ENCODE results near the gene DTYMK. TPM values are rescaled to one million over a fixed set of nuclear protein-coding genes. Genes with fewer than 3 reads are reported as not detected.

The DTYMK gene
- total and polyA plus RNA-seq, 2 of the 4 experiments (the other 2 are of a cell fraction): 31.7 to 50.1 TPM

GRCh38 chr2:241703032-241703604, 16.5 kb upstream of the DTYMK start:
- TF ChIP-seq BHLHE40 (IDR thresholded peaks at IDR 0.05; ENCODE audit: low read depth, low read length): no peak
- no peak for TF ChIP-seq RFX5 (IDR thresholded peaks at IDR 0.05; ENCODE audit: low read depth, low read length)
- TF ChIP-seq RCOR1 (IDR thresholded peaks at IDR 0.05; ENCODE audit: insufficient replicate concordance, low read length): no peak
- TF ChIP-seq CTCF (conservative IDR thresholded peaks at IDR 0.05; ENCODE audit: low read depth, low read length): no peak
- no peak for TF ChIP-seq MAFK (IDR thresholded peaks at IDR 0.05; ENCODE audit: low read depth, low read length)
- TF ChIP-seq CEBPB (IDR thresholded peaks at IDR 0.05; ENCODE audit: low read depth, low read length): no peak
- no peak for TF ChIP-seq POLR2A (IDR thresholded peaks at IDR 0.05; ENCODE audit: low read depth, low read length)

More at GRCh38 chr2:241703032-241703604, 16.5 kb upstream of the DTYMK start:
- H3K4me3 ChIP-seq (ENCODE audit: insufficient read depth, low read depth, low read length): peak overlapping the region; percentile 80
- H2BK120ac ChIP-seq (ENCODE audit: low read depth, low read length): no peak overlapping the region
- H4K91ac ChIP-seq (ENCODE audit: insufficient read depth, low read depth, low read length): peak overlapping the region; percentile 12; the same call in 1 of the 2 replicates
- intact Hi-C loops (cut with micrococcal nuclease): loop anchor here (10.0 kb wide), 1 partner anchor 172 kb away; no protein-coding TSS in a partner anchor
- POLR2A ChIA-PET (ENCODE audit: unreplicated experiment): no interaction called here
- H3K4me1 ChIP-seq (ENCODE audit: control insufficient read depth, insufficient read depth, low read length): peaks cover 4% of the 10 kb centered on the region; the same call in 1 of the 2 replicates
- no peak overlapping the region; the same call in 1 of the 2 replicates for H3K27ac ChIP-seq (ENCODE audit: insufficient read depth, low read length)
- no peak for ATAC-seq (ENCODE audit: low read depth)
- H3K9me1 ChIP-seq (ENCODE audit: insufficient read depth, low read length): peaks cover 7% of the 10 kb centered on the region; the same call in 1 of the 2 replicates
- peaks cover 16% of the 10 kb centered on the region for H4K20me1 ChIP-seq (ENCODE audit: insufficient read depth, low read length)
- dilution Hi-C loops (cut with HindIII; ENCODE audit: low sequenced_read_pairs, unreplicated experiment): no loop called here
- H2BK20ac ChIP-seq (ENCODE audit: low read depth, low read length): no peak overlapping the region
- H2BK15ac ChIP-seq (ENCODE audit: low read depth, low read length): no peak overlapping the region
- no CpG with 5 or more reads among the region's 11 CpGs for WGBS, 2 experiments (ENCODE audit: extremely low coverage in 2 of 2, insufficient read length in 1 of 2)
- H3K27me3 ChIP-seq (ENCODE audit: control insufficient read depth, insufficient read depth, low read length): no peaks in the 10 kb centered on the region
- no peak overlapping the region for H4K5ac ChIP-seq (ENCODE audit: low read depth, low read length)
- H3K56ac ChIP-seq (ENCODE audit: extremely low read depth, insufficient read depth, low read length): no peak overlapping the region
- peak overlapping the region; percentile 82 for H3K4me2 ChIP-seq (ENCODE audit: low read depth, low read length)
- CTCF ChIA-PET: interaction anchor here (0.7 to 0.9 kb wide), 2 partner anchors 10 to 44 kb away, joined by 3 to 5 read pairs; no protein-coding TSS in a partner anchor
- H2AFZ ChIP-seq (replicated peaks; ENCODE audit: low read length, poor library complexity): peak overlapping the region; percentile 96
- H2AK5ac ChIP-seq (ENCODE audit: low read depth, low read length): peak overlapping the region; percentile 67; the same call in 1 of the 2 replicates
- BruUV-seq (replicated peaks): no TSS peak
- H2AK9ac ChIP-seq (replicated peaks; ENCODE audit: low read depth, low read length, poor library complexity): peak overlapping the region; percentile 83
- peak overlapping the region; percentile 0; the same call in 1 of the 2 replicates for H3K9ac ChIP-seq (ENCODE audit: low read depth, low read length)
- H3K23ac ChIP-seq (ENCODE audit: low read depth, low read length): peak overlapping the region; percentile 64
- peak overlapping the region; percentile 82; the same call in 1 of the 2 replicates for H3K14ac ChIP-seq (replicated peaks; ENCODE audit: low read depth, low read length)
- DNase-seq: no peak
- peaks cover 9 to 30% of the 10 kb centered on the region in 2 experiments; a peak in 3 of 4 replicates for H3K79me1 ChIP-seq (ENCODE audit: low read depth in 1 of 2, low read length in 2 of 2)
- peaks cover 24% of the 10 kb centered on the region for H3K36me3 ChIP-seq (ENCODE audit: control insufficient read depth, insufficient read depth, low read length)
- H3K18ac ChIP-seq (ENCODE audit: low read depth, low read length): no peak overlapping the region
- peaks cover 4% of the 10 kb centered on the region; the same call in 1 of the 2 replicates for H3K9me3 ChIP-seq (ENCODE audit: control insufficient read depth, insufficient read depth, low read length)
- no peak overlapping the region for H2BK5ac ChIP-seq (ENCODE audit: low read depth, low read length, poor library complexity, severe bottlenecking)
- H3K4ac ChIP-seq (ENCODE audit: low read depth, low read length): no peak overlapping the region; the same call in 1 of the 2 replicates
- in situ Hi-C loops (cut with MboI; ENCODE audit: low sequenced_read_pairs): no loop called here
- no peak overlapping the region; a peak in 1 of 4 replicates for H4K8ac ChIP-seq (ENCODE audit: low read depth in 2 of 2, low read length in 2 of 2)
